Retina (tissue), 1 donor: ENCODE data around the gene OR11H12.
"Not testable (repeated sequence)": the region's sequence is repeated elsewhere in the genome, so short reads cannot be mapped to it uniquely, and the experiment has no call there.

Experiments used
- DNase-seq: peaks from one replicate; pipeline ENCODE4 v3.0.0-alpha.2; 2016

OR11H12 gene, protein sequence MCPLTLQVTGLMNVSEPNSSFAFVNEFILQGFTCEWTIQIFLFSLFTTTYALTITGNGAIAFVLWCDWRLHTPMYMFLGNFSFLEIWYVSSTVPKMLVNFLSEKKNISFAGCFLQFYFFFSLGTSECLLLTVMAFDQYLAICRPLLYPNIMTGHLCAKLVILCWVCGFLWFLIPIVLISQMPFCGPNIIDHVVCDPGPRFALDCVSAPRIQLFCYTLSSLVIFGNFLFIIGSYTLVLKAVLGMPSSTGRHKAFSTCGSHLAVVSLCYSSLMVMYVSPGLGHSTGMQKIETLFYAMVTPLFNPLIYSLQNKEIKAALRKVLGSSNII

DNA sequence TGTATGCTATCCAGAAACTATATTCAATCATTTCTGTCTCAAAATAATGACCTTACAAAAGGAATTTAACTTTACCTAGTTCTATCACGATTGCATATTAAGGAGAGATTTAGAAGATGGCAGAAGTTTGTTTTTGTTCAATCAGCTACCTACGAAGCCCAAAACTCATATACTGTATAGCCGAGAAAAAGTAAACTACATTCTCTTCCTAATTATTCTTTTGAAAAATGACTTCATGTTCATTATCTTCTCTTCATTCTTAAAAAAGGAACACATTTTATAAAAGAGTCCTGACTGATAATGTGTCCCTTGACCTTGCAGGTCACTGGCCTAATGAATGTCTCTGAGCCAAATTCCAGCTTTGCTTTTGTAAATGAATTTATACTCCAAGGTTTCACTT is at the start of gene OR11H12:
OR11H12 (plus strand) TSS at position 301 of the 400 bp plus-strand sequence; CDS start at position 301, 0 bp downstream.
- DNase-seq: not testable (repeated sequence)

- DNase-seq: not testable (repeated sequence)
Measured at GRCh38 chr14:18582908-18583307, 18.0 kb upstream of the OR11H12 start.

- not testable (repeated sequence) for DNase-seq
Measured at GRCh38 chr14:18626610-18627213, 25.8 kb downstream of the OR11H12 start.

DNA sequence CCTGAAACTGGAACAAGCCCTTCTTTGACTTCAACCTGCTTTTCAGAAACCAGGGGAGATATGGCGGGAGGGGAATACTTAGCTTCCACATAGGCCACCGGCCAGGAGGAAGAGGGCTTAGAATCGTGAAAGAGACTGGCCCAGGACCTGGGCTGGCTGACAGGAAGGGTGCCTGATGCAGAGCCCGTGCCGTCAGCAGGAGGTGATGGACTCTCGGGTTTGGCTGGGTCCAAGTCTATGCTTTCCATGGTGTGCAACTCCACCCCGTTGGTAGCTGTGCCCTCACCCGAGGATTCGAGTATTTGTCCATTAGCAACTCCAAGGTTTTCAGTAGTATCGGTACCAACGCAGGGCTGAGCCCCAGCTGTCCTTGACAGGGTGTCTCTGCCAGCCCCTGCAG is 35.1 kb downstream of the OR11H12 start:
- not testable (repeated sequence) for DNase-seq

DNA sequence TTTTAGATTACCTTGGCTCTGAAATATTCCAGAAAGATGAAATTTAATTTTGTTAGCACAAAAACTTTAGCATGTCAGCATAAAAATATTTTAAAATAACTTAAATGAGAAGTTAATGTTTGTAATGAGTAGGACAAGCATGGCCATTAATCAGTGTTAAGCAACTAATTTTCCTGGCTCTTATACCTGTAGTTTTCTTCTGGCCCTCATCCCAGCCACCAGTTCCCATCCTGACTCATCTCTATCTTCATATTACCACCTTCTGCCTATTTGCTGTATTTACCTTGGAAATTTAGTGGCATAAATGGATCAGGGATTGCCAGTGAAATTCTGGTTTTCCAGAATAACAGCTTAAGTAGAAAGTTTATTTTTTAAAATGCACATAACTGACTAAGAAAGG is 37.1 kb downstream of the OR11H12 start:
- DNase-seq: not testable (repeated sequence)

DNA sequence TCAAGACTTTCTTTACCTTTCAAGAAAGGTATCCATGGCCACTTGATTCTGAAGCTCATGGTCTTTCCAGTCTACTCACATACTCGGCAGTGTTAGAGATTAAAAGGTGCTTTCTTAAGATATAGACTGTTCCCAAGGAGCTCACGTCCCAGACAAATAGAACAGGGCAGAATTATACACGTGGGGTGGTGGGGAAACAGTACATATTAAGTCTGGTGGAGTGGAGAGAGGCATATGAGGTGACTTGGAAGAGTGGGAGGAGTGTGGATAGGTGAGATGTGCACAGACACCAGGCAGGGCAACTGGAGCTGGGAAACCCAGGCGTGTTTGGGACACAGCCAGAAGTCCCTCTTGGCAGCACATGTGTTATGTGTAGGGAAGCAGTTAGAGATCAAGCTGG is 37.9 kb downstream of the OR11H12 start:
- DNase-seq: not testable (repeated sequence)

DNA sequence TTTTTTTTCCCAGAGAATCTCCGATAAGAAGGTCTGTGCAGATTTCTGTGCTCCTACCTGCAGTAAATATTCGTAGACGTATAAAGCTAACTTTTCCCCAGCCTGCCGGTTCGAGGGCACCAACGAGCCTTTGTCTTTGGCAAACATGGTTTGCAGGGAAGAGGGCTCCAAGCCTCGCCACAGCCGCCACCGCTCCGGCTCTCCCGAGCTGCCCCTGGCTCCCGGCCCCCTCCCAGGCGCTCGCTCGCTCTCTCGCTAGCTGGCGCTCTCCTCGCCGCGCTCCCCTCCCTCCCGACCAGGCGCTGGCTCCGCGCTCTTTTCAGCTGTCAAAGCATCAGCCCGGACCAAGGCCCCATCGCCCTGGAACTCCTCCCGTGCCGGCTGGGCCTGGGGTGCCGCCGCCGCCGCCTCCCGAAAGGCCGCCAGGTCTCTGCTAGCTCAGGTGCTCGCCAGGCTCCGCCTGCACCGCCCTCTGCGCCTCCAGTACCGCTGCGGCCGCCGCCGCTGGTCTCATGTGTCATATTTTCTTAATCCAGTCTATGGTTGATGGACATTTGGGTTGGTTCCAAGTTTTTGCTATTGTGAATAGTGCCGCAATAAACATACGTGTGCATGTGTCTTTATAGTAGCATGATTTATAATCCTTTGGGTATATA is 45.3 kb downstream of the OR11H12 start:
- not testable (repeated sequence) for DNase-seq
